ENCODE data around the gene NUDT1.

GRCh38 chr7:2244404-2244995, 2.5 kb downstream of the NUDT1 start:
- TF ChIP-seq, protein P1, sequence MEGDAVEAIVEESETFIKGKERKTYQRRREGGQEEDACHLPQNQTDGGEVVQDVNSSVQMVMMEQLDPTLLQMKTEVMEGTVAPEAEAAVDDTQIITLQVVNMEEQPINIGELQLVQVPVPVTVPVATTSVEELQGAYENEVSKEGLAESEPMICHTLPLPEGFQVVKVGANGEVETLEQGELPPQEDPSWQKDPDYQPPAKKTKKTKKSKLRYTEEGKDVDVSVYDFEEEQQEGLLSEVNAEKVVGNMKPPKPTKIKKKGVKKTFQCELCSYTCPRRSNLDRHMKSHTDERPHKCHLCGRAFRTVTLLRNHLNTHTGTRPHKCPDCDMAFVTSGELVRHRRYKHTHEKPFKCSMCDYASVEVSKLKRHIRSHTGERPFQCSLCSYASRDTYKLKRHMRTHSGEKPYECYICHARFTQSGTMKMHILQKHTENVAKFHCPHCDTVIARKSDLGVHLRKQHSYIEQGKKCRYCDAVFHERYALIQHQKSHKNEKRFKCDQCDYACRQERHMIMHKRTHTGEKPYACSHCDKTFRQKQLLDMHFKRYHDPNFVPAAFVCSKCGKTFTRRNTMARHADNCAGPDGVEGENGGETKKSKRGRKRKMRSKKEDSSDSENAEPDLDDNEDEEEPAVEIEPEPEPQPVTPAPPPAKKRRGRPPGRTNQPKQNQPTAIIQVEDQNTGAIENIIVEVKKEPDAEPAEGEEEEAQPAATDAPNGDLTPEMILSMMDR (IDR thresholded peaks at IDR 0.05) = no peak
- TF ChIP-seq EP300 (IDR thresholded peaks at IDR 0.05; ENCODE audit: low read depth) (no peak), POLR2A (IDR thresholded peaks at IDR 0.05) (no peak)

All from transverse colon (tissue), 3 donors.